GM21515 (cell line): ENCODE measurements around the gene JAML.
A peak's percentile ranks its signal among the peaks of the same experiment; 100 is the strongest.

Experiments
- ATAC-seq: cut with Tn5 transposase; IDR thresholded peaks from one replicate; pipeline ENCODE4 v1.9.1; 2021; ENCODE audit not compliant: unreplicated experiment

Gene JAML

GRCh38 chr11:118217575-118217974 lies 7.2 kb downstream of the JAML start:
- no peak for ATAC-seq

- peak; percentile 34 for ATAC-seq
Observed at GRCh38 chr11:118216621-118217481, 8.0 kb downstream of the JAML start.

GRCh38 chr11:118215765-118216164 lies 9.0 kb downstream of the JAML start:
- ATAC-seq: no peak

- ATAC-seq: no peak
Observed at GRCh38 chr11:118215262-118215661, 9.5 kb downstream of the JAML start.

GRCh38 chr11:118214210-118214914 lies 10.4 kb downstream of the JAML start:
- ATAC-seq: peak; percentile 55

GRCh38 chr11:118213781-118214180 lies 11.0 kb downstream of the JAML start:
- ATAC-seq: no peak

GRCh38 chr11:118213201-118213600 lies 11.6 kb downstream of the JAML start:
- ATAC-seq: no peak

- ATAC-seq: no peak
Observed at GRCh38 chr11:118212781-118213191, 12.0 kb downstream of the JAML start.

GRCh38 chr11:118212131-118212725 lies 12.6 kb downstream of the JAML start:
- ATAC-seq: no peak

GRCh38 chr11:118211006-118211405 lies 13.8 kb downstream of the JAML start:
- no peak for ATAC-seq

- no peak for ATAC-seq
Observed at GRCh38 chr11:118210323-118210722, 14.5 kb downstream of the JAML start.

GRCh38 chr11:118209033-118209432 lies 15.8 kb downstream of the JAML start:
- no peak for ATAC-seq

- ATAC-seq: no peak
Observed at GRCh38 chr11:118207079-118207478, 17.7 kb downstream of the JAML start.

- ATAC-seq: no peak
Observed at GRCh38 chr11:118206391-118207031, 18.3 kb downstream of the JAML start.

GRCh38 chr11:118205606-118206378 lies 19.0 kb downstream of the JAML start:
- ATAC-seq: no peak

- no peak for ATAC-seq
Observed at GRCh38 chr11:118202599-118203422, 22.0 kb downstream of the JAML start.

- ATAC-seq: no peak
Observed at GRCh38 chr11:118201966-118202365, 22.8 kb downstream of the JAML start.

GRCh38 chr11:118200901-118201680 lies 23.7 kb downstream of the JAML start:
- ATAC-seq: no peak

GRCh38 chr11:118200497-118200896 lies 24.3 kb downstream of the JAML start:
- ATAC-seq: no peak
